NCI-H1048 (cell line): ENCODE data around the gene SUMO2.
"Not testable (repeated sequence)": the region's sequence is repeated elsewhere in the genome, so short reads cannot be mapped to it uniquely, and the experiment has no call there.

Experiments
- DNase-seq: peaks from one replicate; lab custom pipeline; 2025; lab: John Stamatoyannopoulos, UW

Gene SUMO2

DNA sequence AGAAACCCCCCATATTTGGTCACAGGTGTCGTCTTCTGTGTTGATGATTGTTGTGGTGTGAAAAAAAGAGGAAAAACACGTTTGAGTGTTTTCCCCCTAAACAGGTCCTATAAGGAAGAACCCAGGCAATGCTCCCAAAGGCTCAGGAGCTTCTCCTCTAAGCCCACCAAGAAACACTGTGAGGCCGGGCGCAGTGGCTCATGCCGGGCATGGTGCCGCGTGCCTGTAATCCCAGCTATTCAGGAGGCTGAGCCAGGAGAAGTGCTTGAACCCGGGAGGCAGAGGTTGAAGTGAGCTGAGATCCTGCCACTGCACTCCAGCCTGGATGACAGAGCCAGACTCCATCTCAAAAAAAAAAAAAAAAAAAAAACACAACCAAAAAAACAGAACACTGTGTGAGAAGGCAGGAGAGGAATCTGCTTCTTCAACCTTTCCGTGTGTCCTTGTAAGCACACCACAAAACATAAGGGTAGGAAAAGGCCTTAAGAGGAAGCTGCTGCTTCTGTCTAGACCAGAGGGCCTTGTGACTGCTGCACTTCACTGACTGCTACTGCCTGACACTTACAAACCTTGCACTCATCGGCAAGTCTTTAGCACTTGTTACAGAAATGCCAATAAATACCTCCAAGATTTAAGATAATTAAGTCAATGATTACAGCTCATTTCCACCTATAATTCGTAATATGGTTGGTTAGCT, 37.8 kb downstream of the SUMO2 start:
- DNase-seq = no peak

- no peak for DNase-seq
Observed at GRCh38 chr17:75142236-75142971, 40.4 kb downstream of the SUMO2 start.

DNA sequence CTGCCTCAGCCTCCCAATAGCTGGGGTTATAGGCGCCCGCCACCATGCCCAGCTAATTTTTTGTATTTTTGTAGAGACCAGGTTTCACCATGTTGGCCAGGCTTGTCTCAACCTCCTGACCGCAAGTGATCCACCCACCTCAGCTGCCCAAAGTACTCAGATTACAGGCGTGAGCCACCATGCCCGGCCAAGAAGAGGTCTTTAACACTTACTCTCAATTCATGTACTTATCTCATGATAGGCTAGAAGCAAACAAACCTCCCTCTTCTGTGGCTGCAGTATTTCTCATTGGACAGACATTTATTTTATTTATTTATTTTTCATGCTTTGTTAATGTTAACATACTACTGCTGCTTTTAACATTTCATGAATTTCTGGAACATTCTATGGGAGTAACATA, 44.2 kb downstream of the SUMO2 start:
- no peak for DNase-seq

GRCh38 chr17:75137762-75138161, 45.0 kb downstream of the SUMO2 start:
- DNase-seq = not testable (repeated sequence)

DNA sequence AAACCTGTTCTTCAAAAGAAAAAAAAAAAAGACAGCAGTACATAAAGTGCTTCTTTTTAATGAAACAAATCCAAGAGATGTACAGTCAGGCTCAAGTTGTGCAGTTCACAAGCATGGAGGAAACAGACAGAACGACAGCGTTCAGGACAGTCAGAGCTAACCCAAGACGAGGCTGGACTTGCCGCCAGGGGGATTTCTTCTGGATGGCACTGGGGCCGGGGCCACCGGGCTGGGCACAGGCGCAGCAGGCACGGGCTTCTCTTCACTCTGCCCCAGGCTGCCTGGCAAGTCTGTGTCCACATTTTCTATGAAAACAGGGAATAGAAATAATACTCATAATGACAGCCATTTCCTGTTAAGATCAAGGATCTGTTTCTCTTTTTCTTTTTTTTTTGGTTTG, 46.8 kb downstream of the SUMO2 start:
- DNase-seq = no peak

GRCh38 chr17:75135452-75135851, 47.3 kb downstream of the SUMO2 start:
- no peak for DNase-seq

GRCh38 chr17:75133607-75134347, 49.0 kb downstream of the SUMO2 start:
- DNase-seq = not testable (repeated sequence)

GRCh38 chr17:75133001-75133400, 49.8 kb downstream of the SUMO2 start:
- DNase-seq = no peak

DNA sequence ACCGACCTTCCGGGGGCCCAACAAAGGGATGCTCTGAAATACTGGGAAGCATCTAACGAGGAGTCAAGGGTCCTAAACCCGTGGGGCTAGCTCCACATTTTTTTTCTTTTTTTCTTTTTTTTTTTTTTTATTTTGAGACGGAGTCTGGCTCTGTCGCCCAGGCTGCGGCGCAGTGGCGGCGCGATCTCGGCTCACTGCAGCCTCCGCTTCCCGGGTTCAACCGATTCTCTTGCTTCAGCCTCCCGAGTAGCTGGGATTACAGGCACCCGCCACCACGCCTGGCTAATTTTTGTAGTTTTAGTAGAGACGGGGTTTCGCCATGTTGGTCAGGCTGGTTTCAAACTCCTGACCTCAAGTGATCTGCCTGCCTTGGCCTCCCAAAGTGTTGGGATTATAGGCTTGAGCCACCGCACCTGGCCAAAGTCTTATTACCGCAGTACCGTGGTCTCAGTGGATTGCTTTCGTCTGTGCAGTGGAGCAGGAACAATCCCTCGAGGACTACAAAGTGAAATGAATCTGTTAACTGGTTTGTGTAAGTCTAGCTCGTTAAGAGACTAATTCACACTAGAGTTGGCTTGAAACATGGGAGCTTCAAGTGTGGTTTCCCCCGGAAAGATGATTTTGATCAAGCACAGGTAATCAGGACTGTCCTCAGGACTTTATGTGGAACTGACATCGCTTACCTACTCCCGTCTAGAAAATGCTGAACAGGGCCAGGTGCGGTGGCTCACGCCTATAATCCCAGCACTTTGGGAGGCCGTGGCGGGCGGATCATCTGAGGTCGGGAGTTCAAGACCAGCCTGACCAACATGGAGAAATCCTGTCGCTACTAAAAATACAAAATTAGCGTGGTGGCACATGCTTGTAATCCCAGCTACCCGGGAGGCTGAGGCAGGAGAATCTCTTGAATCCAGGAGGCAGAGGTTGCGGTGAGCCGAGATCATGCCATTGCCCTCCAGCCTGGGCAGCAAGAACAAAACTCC, 50.5 kb downstream of the SUMO2 start:
- not testable (repeated sequence) for DNase-seq

DNA sequence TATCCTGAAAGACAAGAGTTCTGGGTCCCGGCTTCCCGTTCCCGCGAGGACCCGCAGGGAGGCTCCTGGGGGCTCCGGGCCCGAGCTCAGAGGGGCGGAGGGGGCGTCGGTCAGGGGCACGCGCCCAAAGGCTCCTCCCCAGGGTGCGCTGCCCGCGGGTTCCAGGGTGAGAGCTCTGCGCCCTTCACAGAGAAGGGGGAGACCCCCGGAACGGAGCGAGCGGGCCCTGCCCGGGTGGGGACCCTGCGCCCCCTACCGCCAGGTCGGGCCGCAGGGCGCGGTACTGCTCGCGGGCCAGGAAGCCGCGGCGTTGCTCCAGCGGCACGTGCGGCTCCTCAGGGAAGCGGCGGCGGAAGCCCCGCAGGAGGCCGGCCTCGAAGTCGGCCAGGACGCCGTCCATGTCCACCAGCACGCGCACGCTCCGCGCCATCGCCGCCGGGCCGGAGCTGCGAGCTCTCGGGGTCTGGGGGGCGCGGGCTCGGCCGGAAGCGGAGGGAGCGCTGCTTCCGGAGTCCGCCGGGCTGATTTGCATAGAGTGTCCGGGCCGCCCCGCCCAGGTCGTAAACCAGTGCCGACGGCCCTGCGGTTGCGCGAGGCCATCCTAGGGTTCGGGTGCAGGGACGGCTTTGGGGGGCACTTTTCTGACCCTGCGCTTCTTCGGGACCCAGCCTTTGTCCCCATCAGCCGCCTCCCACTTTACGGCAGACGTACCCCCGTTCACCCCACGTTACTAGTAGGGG, 51.3 kb downstream of the SUMO2 start, which contains the start of gene NT5C:
NT5C (minus strand) TSS at position 465 of the 740 bp plus-strand sequence; CDS start at position 430, 35 bp downstream.
- DNase-seq = peak; percentile 63

GRCh38 chr17:75130632-75131277, 52.0 kb downstream of the SUMO2 start:
- peak; percentile 13 for DNase-seq

DNA sequence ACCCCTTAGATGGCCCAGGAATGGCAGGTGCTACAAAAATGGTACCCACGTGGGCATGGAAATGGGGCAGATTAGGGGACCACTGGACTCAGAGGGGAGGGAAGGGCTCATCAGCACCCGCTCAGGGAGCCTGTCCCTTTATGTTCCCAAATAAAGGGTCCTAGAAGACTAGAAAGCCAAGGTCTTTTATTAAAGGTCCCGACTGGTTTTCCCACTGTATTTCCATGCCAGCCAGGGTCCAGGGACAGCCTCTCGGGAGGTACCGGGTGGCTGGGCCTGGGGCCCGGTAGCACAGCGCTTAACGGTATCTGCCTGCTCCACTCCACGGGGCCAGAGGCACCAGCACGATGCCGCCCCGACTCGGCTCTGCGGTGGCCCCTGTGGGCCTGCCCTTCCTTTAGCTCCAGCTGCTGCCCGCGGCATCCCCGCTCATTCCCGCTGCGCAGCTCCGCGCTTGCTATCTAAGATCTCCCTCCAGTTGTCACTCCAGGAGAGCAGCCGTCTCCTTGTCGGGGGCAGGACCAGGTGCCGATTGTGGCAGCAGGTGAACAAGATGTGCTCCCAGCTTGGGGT, 52.6 kb downstream of the SUMO2 start:
- DNase-seq = no peak

DNA sequence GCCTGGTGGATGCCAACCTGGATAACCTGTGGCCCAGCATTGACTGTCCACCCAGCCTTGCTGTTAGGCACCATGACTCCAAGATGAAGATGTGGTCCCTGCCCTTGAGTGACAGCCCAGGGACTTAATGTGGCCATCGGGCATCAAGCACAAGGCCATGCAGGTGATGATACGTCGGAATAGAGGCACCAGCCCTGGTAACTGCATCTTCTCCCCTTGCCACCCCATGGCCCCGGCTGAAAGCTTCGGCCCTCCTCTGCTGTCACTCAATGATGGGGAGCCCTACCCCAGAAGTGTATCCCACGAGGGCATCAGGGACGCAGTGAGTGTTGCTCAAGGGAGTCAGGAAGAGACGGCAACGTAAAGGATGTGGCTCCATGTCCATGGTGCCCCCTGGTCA, 53.2 kb downstream of the SUMO2 start:
- DNase-seq = no peak

- no peak for DNase-seq
Observed at GRCh38 chr17:75128694-75129505, 53.9 kb downstream of the SUMO2 start.

DNA sequence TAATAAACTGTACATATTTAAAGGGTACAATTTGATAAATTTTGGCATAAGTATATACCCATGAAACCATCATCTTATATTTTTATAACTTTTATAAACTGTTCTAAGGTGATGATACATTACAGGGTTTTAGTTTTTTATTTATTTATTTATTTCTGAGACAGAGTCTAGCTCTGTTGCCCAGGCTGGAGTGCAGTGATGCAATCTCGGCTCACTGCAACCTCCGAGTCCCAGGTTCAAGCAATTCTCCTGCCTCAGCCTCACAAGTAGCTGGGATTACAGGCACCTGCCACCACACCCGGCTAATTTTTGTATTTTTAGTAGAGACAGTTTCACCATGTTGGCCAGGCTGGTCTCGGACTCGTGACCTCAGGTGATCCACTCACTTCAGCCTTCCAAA, 54.8 kb downstream of the SUMO2 start:
- not testable (repeated sequence) for DNase-seq

GRCh38 chr17:75126954-75127353, 55.8 kb downstream of the SUMO2 start:
- DNase-seq = no peak

GRCh38 chr17:75125984-75126383, 56.8 kb downstream of the SUMO2 start:
- no peak for DNase-seq

DNA sequence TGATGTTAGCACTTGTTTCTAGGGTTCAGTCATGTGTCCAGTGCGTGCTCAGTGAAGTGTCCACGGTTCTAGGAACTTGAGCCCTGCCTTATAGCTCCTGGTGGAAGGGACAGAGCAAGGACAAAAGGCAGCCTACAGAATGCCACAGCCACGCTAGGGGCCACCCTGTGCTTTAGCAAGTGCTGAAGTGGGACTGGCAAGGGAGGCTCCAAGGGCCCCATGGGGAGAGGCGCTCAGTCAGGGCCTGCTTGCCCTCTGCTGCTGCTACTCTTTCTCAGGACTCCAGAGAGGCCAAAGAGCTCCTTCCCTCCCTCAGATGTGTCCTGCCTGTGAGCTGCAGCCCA, 58.0 kb downstream of the SUMO2 start:
- no peak for DNase-seq
